ENCODE results near the gene OR6N2. TPM values are rescaled to one million over a fixed set of nuclear protein-coding genes. Genes with fewer than 3 reads are reported as not detected.

Gene OR6N2
- total and polyA plus RNA-seq, 9 of the 15 experiments (the other 6 are each of a cell fraction or from before 2014, with no cell fraction given), result not detected

DNA sequence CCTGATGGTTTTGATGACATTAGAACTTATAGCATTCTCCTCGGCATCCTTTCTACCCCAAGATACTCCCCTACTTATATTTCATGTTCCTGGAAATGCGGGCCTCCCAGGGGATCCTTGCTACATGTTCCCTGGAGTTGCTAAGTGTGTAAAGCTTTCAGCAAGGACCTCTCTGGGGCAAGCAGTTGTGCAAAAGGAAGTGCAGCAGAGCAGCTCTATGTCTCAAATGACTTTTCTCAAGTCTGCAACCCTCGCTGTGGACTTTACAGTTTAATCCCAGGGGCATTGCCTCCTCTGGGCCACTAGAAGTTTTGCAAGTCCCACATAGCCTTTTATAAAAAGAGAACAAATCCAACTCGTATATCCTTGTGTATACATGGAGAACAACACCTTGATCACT lies 29.3 kb upstream of the OR6N2 start:
- no peaks in the 10 kb centered on the region for H3K9me1 ChIP-seq (ENCODE audit: control insufficient read depth, insufficient read depth, low read length)
- H4K20me1 ChIP-seq (replicated peaks; ENCODE audit: control insufficient read depth, insufficient read depth, low read length), result no peaks in the 10 kb centered on the region
- H3K9me3 ChIP-seq (replicated peaks; ENCODE audit: control insufficient read depth, insufficient read depth, low read depth, low read length), result no peaks in the 10 kb centered on the region
- no TSS peak for BruUV-seq (replicated peaks)
- no peak overlapping the region for H3K4me3 ChIP-seq
- CTCF ChIA-PET (ENCODE audit: low intra/inter-chr PET ratio), result no interaction called here
- H3K27ac ChIP-seq (ENCODE audit: extremely low read depth, low read depth, low read length), result no peak overlapping the region
- H3K4me1 ChIP-seq (replicated peaks in 1 of 2; ENCODE audit: control insufficient read depth in 2 of 2, insufficient read depth in 2 of 2, low read length in 2 of 2), result peaks cover 0 to 5% of the 10 kb centered on the region in 2 experiments; a peak in 2 of 5 replicates
- H3K27me3 ChIP-seq (ENCODE audit: control insufficient read depth in 2 of 2, insufficient read depth in 2 of 2, low read length in 2 of 2), result no peaks in the 10 kb centered on the region
- in situ Hi-C loops (cut with MboI), result no loop called here
- H3K4me2 ChIP-seq (ENCODE audit: insufficient read depth, low read length), result no peak overlapping the region
- no peaks in the 10 kb centered on the region for H3K36me3 ChIP-seq (ENCODE audit: control insufficient read depth, insufficient read depth, low read length)
- H3K79me2 ChIP-seq (ENCODE audit: control insufficient read depth, insufficient read depth, low read length), result no peaks in the 10 kb centered on the region
- intact Hi-C loops (cut with micrococcal nuclease), result loop anchor here (10.0 kb wide), 1 partner anchor 264 kb away; the partner anchor contains the start of gene AIM2
- no peak for DNase-seq (ENCODE audit: extremely low read depth in 1 of 4, low spot score in 3 of 4)
- 37% methylated on average over 4 of the region's 4 CpGs for WGBS (ENCODE audit: insufficient coverage, low coverage, missing lambda C conversion rate)
- POLR2A ChIA-PET, result interaction anchor here (5.7 kb wide), 1 partner anchor 9 kb away, joined by 21 read pairs; no protein-coding TSS in a partner anchor
- no peak overlapping the region for H3K9ac ChIP-seq (ENCODE audit: insufficient read depth in 1 of 2, low read depth in 2 of 2, low read length in 2 of 2)
- peak overlapping the region; percentile 55; the same call in 1 of the 2 replicates for H2AFZ ChIP-seq (ENCODE audit: low read depth, low read length)
- ATAC-seq, result no peak; the same call in 1 of the 3 replicates
- no peak for FAIRE-seq
- TF ChIP-seq MXI1 (IDR thresholded peaks at IDR 0.05; ENCODE audit: low read depth, low read length) (no peak), U2AF1 (optimal IDR thresholded peaks at IDR 0.05; ENCODE audit: low read depth, low read length) (no peak)

DNA sequence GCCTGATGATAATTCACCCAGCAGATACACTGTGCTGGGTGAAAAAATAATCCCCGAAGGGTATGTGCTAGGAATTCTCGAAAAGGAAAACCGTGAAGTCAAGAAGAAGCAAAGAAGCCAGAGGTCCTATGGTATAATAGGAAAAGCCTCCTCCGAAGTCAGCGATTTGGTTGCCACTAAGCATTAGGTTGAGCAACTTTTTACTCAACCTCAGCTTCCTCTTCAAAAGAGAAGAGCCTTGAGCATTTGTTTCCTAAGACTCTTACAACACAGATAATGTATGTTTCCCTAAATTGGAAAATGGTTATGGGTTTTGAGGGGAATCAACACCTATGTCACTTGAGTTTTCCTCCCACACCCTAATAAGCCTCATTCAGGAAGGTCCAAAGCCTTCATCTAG lies 28.9 kb upstream of the OR6N2 start:
- no peaks in the 10 kb centered on the region for H3K9me1 ChIP-seq (ENCODE audit: control insufficient read depth, insufficient read depth, low read length)
- FAIRE-seq, result no peak
- H3K27me3 ChIP-seq (ENCODE audit: control insufficient read depth in 2 of 2, insufficient read depth in 2 of 2, low read length in 2 of 2), result no peaks in the 10 kb centered on the region
- H3K4me1 ChIP-seq (replicated peaks in 1 of 2; ENCODE audit: control insufficient read depth in 2 of 2, insufficient read depth in 2 of 2, low read length in 2 of 2), result peaks cover 0 to 1% of the 10 kb centered on the region in 2 experiments; a peak in 2 of 5 replicates
- WGBS (ENCODE audit: insufficient coverage, low coverage, missing lambda C conversion rate), result 63% methylated on average over 5 of the region's 5 CpGs
- no TSS peak for BruUV-seq (replicated peaks)
- H2AFZ ChIP-seq (ENCODE audit: low read depth, low read length), result peak overlapping the region; percentile 55; the same call in 1 of the 2 replicates
- no peak overlapping the region for H3K9ac ChIP-seq (ENCODE audit: insufficient read depth in 1 of 2, low read depth in 2 of 2, low read length in 2 of 2)
- no peak for DNase-seq (ENCODE audit: extremely low read depth in 1 of 4, low spot score in 3 of 4)
- ChIA-PET CTCF (ENCODE audit: low intra/inter-chr PET ratio) (no interaction called here), POLR2A (interaction anchor here (0.6 to 5.7 kb wide), 2 partner anchors 9 to 49 kb away, joined by 3 to 21 read pairs; no protein-coding TSS in a partner anchor)
- H3K79me2 ChIP-seq (ENCODE audit: control insufficient read depth, insufficient read depth, low read length), result no peaks in the 10 kb centered on the region
- TF ChIP-seq CEBPG (CRISPR knock-in tag; IDR thresholded peaks at IDR 0.05), result no peak
- 0 out of 4 replicates have a peak, but pooled peaks of 1 of the 2 experiments have one; percentile 8 for TF ChIP-seq CEBPG (tag; conservative IDR thresholded peaks at IDR 0.05 in 1 of 2, IDR thresholded peaks at IDR 0.05 in 1 of 2)
- TF ChIP-seq, protein P1, sequence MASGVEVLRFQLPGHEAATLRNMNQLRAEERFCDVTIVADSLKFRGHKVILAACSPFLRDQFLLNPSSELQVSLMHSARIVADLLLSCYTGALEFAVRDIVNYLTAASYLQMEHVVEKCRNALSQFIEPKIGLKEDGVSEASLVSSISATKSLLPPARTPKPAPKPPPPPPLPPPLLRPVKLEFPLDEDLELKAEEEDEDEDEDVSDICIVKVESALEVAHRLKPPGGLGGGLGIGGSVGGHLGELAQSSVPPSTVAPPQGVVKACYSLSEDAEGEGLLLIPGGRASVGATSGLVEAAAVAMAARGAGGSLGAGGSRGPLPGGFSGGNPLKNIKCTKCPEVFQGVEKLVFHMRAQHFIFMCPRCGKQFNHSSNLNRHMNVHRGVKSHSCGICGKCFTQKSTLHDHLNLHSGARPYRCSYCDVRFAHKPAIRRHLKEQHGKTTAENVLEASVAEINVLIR (CRISPR knock-in tag; IDR thresholded peaks at IDR 0.05), result no peak
- H4K20me1 ChIP-seq (replicated peaks; ENCODE audit: control insufficient read depth, insufficient read depth, low read length), result no peaks in the 10 kb centered on the region
- H3K4me2 ChIP-seq (ENCODE audit: insufficient read depth, low read length), result no peak overlapping the region
- H3K4me3 ChIP-seq, result no peak overlapping the region
- H3K27ac ChIP-seq (ENCODE audit: extremely low read depth, low read depth, low read length), result no peak overlapping the region
- no peaks in the 10 kb centered on the region for H3K9me3 ChIP-seq (replicated peaks; ENCODE audit: control insufficient read depth, insufficient read depth, low read depth, low read length)
- no peak for ATAC-seq
- in situ Hi-C loops (cut with MboI), result no loop called here
- intact Hi-C loops (cut with micrococcal nuclease), result loop anchor here (10.0 kb wide), 1 partner anchor 265 kb away; the partner anchor contains the start of gene AIM2
- H3K36me3 ChIP-seq (ENCODE audit: control insufficient read depth, insufficient read depth, low read length), result no peaks in the 10 kb centered on the region

Measured in K562 (cell line).